Right lobe of liver (tissue), 4 donors: ENCODE data around the gene LMTK3.

Source experiments
- POLR2A ChIP-seq: fragments of 450-650 bp; IDR thresholded peaks from one replicate; pipeline ENCODE4 v1.6.1; 2017; ENCODE audit warnings: antibody characterized with exemption, mild to moderate bottlenecking
- TF ChIP-seq, protein P1 (sequence below), 4 donors: fragments of 200-600 bp in 3 of 4; fragments of 450-650 bp in 1 of 4; IDR thresholded peaks; one replicate each; pipeline versions ENCODE4 v1.5.1 to v1.8.0; 2016 to 2022; ENCODE audit warnings: antibody characterized with exemption in 4 of 4, mild to moderate bottlenecking in 2 of 4
- donor health status: DM: no; HTN: no; CAD: no.
- donor health status: DM: no; HTN: no; CAD: no.
- donor health status: DM: no; HTN: yes; CAD: no.

DNA sequence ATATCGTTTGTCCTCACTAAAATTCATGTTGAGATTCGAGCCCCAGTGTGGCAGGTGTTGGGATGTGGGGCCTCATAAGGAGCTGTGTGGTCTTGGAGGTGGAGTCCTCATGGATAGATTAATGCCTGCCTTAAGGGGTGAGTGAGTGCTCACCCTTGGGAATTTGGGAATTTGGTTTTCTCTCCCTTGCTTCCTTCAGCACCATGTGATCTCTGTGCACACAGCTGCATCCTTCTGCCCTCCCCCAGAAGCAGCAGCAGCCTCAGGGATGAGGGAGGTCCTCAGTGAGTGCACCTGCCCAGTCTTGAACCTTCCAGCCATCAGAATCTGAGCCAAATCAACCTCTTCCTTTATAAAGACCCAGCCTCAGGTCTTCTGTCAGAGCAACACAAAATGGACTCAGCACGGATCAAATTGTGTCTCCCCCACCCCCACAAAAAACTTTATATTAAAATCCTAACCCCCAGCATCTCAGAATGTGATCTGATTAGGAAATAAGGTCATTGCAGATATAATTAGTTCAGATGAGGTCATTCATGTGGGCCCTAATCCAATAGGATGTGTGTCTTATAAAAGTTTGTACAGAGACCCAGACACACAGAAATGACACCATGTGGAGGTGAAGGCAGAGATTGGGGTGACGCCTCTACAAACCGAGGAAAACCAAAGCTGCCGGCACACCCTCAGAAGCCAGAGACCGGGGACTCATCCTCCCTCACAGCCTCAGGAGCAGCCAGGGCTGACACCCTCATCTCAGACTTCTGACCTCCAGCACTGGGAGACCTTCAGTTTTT lies 29.6 kb downstream of the LMTK3 start:
- TF ChIP-seq, protein P1, sequence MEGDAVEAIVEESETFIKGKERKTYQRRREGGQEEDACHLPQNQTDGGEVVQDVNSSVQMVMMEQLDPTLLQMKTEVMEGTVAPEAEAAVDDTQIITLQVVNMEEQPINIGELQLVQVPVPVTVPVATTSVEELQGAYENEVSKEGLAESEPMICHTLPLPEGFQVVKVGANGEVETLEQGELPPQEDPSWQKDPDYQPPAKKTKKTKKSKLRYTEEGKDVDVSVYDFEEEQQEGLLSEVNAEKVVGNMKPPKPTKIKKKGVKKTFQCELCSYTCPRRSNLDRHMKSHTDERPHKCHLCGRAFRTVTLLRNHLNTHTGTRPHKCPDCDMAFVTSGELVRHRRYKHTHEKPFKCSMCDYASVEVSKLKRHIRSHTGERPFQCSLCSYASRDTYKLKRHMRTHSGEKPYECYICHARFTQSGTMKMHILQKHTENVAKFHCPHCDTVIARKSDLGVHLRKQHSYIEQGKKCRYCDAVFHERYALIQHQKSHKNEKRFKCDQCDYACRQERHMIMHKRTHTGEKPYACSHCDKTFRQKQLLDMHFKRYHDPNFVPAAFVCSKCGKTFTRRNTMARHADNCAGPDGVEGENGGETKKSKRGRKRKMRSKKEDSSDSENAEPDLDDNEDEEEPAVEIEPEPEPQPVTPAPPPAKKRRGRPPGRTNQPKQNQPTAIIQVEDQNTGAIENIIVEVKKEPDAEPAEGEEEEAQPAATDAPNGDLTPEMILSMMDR (IDR thresholded peaks at IDR 0.05) = no peak
- TF ChIP-seq POLR2A = no peak
